Measurements from ENCODE around the gene BLVRA.
"Not testable (repeated sequence)": the region's sequence is repeated elsewhere in the genome, so short reads cannot be mapped to it uniquely, and the experiment has no call there.

BLVRA gene

GRCh38 chr7:43758029-43758821, at the start of gene BLVRA:
BLVRA (plus strand) TSS chr7:43758680; CDS start chr7:43771159, 12,479 bp downstream.
- DNase-seq (ENCODE audit: low spot score in 2 of 2) (peak; percentile 41 to 57), ATAC-seq (ENCODE audit: low read depth) (peak; percentile 80)
- Mint-ChIP-seq H3K27me3 (no peaks in the 10 kb centered on the region), H3K4me1 (peaks cover 12% of the 10 kb centered on the region), H3K4me3 (peak within 1 kb of the TSS; percentile 83), H3K27ac (peak within 1 kb of the TSS; percentile 69), H3K9me3 (no peaks in the 10 kb centered on the region), H3K36me3 (no peaks in the 10 kb centered on the region)

GRCh38 chr7:43711503-43711902, 47.0 kb upstream of the BLVRA start:
- DNase-seq (ENCODE audit: low spot score in 2 of 2) (no peak), ATAC-seq (ENCODE audit: low read depth) (no peak)
- Mint-ChIP-seq H3K27ac (no peak overlapping the region), H3K36me3 (peaks cover 19% of the 10 kb centered on the region), H3K27me3 (no peaks in the 10 kb centered on the region), H3K4me1 (peaks cover 20% of the 10 kb centered on the region), H3K4me3 (no peak overlapping the region), H3K9me3 (no peaks in the 10 kb centered on the region)

- peaks cover 23% of the 10 kb centered on the region for H3K4me1 Mint-ChIP-seq
- not testable (repeated sequence) for H3K27me3 Mint-ChIP-seq; H3K9me3 Mint-ChIP-seq; H3K27ac Mint-ChIP-seq; DNase-seq (ENCODE audit: low spot score in 2 of 2); ATAC-seq (ENCODE audit: low read depth); H3K4me3 Mint-ChIP-seq
- H3K36me3 Mint-ChIP-seq, result peaks cover 19% of the 10 kb centered on the region
Observed at GRCh38 chr7:43715966-43716365, 42.5 kb upstream of the BLVRA start.

GRCh38 chr7:43716598-43716997, 41.9 kb upstream of the BLVRA start:
- Mint-ChIP-seq H3K27me3 (no peaks in the 10 kb centered on the region), H3K36me3 (peaks cover 17% of the 10 kb centered on the region), H3K9me3 (no peaks in the 10 kb centered on the region), H3K27ac (peak overlapping the region; percentile 45), H3K4me1 (peaks cover 22% of the 10 kb centered on the region), H3K4me3 (no peak overlapping the region)
- ATAC-seq (ENCODE audit: low read depth), result no peak
- DNase-seq (ENCODE audit: low spot score in 2 of 2), result no peak

GRCh38 chr7:43721193-43721806, 37.2 kb upstream of the BLVRA start:
- Mint-ChIP-seq H3K27ac (no peak overlapping the region), H3K4me1 (peaks cover 18% of the 10 kb centered on the region)

GRCh38 chr7:43723007-43723341, 35.5 kb upstream of the BLVRA start:
- peaks cover 24% of the 10 kb centered on the region for H3K4me1 Mint-ChIP-seq
- H3K9me3 Mint-ChIP-seq, result no peaks in the 10 kb centered on the region
- peaks cover 5% of the 10 kb centered on the region for H3K36me3 Mint-ChIP-seq
- peak overlapping the region; percentile 8 for H3K27ac Mint-ChIP-seq
- ATAC-seq (ENCODE audit: low read depth), result no peak
- no peak for DNase-seq (ENCODE audit: low spot score in 2 of 2)
- no peaks in the 10 kb centered on the region for H3K27me3 Mint-ChIP-seq
- H3K4me3 Mint-ChIP-seq, result no peak overlapping the region

More at GRCh38 chr7:43721193-43721806, 37.2 kb upstream of the BLVRA start:
- Mint-ChIP-seq H3K36me3 (peaks cover 5% of the 10 kb centered on the region), H3K9me3 (no peaks in the 10 kb centered on the region), H3K27me3 (no peaks in the 10 kb centered on the region), H3K4me3 (no peak overlapping the region)
- ATAC-seq (ENCODE audit: low read depth) (peak; percentile 44), DNase-seq (ENCODE audit: low spot score in 2 of 2) (peak in 1 of 2 donors; percentile 60)

- Mint-ChIP-seq H3K27me3 (no peaks in the 10 kb centered on the region), H3K4me3 (no peak overlapping the region), H3K4me1 (peaks cover 24% of the 10 kb centered on the region), H3K9me3 (no peaks in the 10 kb centered on the region), H3K27ac (no peak overlapping the region), H3K36me3 (peaks cover 3% of the 10 kb centered on the region)
- ATAC-seq (ENCODE audit: low read depth) (no peak), DNase-seq (ENCODE audit: low spot score in 2 of 2) (no peak)
Observed at GRCh38 chr7:43725251-43725650, 33.2 kb upstream of the BLVRA start.

GRCh38 chr7:43726466-43726865, 32.0 kb upstream of the BLVRA start:
- Mint-ChIP-seq H3K27ac (no peak overlapping the region), H3K4me3 (no peak overlapping the region), H3K27me3 (no peaks in the 10 kb centered on the region), H3K36me3 (peaks cover 2% of the 10 kb centered on the region), H3K4me1 (peaks cover 22% of the 10 kb centered on the region), H3K9me3 (no peaks in the 10 kb centered on the region)
- ATAC-seq (ENCODE audit: low read depth), result no peak
- no peak for DNase-seq (ENCODE audit: low spot score in 2 of 2)

GRCh38 chr7:43727003-43727402, 31.5 kb upstream of the BLVRA start:
- peak overlapping the region; percentile 59 for H3K4me3 Mint-ChIP-seq
- ATAC-seq (ENCODE audit: low read depth) (no peak), DNase-seq (ENCODE audit: low spot score in 2 of 2) (no peak)
- no peak overlapping the region for H3K27ac Mint-ChIP-seq
- H3K9me3 Mint-ChIP-seq, result no peaks in the 10 kb centered on the region
- H3K36me3 Mint-ChIP-seq, result peaks cover 2% of the 10 kb centered on the region
- peaks cover 22% of the 10 kb centered on the region for H3K4me1 Mint-ChIP-seq
- no peaks in the 10 kb centered on the region for H3K27me3 Mint-ChIP-seq

- no peak for DNase-seq (ENCODE audit: low spot score in 2 of 2)
- Mint-ChIP-seq H3K36me3 (peaks cover 2% of the 10 kb centered on the region), H3K27ac (no peak overlapping the region), H3K9me3 (no peaks in the 10 kb centered on the region), H3K4me1 (peaks cover 22% of the 10 kb centered on the region), H3K4me3 (peak overlapping the region; percentile 59), H3K27me3 (no peaks in the 10 kb centered on the region)
- no peak for ATAC-seq (ENCODE audit: low read depth)
Observed at GRCh38 chr7:43727494-43727893, 31.0 kb upstream of the BLVRA start.

GRCh38 chr7:43729214-43729923, 29.1 kb upstream of the BLVRA start, which contains the start of gene COA1:
COA1 (minus strand) TSS chr7:43729523; CDS start chr7:43648614, 80,909 bp downstream.
- Mint-ChIP-seq H3K4me1 (peaks cover 18% of the 10 kb centered on the region), H3K9me3 (no peaks in the 10 kb centered on the region), H3K36me3 (peaks cover 2% of the 10 kb centered on the region), H3K27ac (peak within 1 kb of the TSS; percentile 86), H3K4me3 (peak within 1 kb of the TSS; percentile 95), H3K27me3 (no peaks in the 10 kb centered on the region)
- peak; percentile 73 to 77 for DNase-seq (ENCODE audit: low spot score in 2 of 2)
- peak; percentile 91 for ATAC-seq (ENCODE audit: low read depth)

GRCh38 chr7:43729924-43730248, 28.6 kb upstream of the BLVRA start:
- no peak for DNase-seq (ENCODE audit: low spot score in 2 of 2)
- Mint-ChIP-seq H3K36me3 (no peaks in the 10 kb centered on the region), H3K27me3 (no peaks in the 10 kb centered on the region), H3K27ac (peak overlapping the region; percentile 86), H3K9me3 (no peaks in the 10 kb centered on the region), H3K4me3 (peak overlapping the region; percentile 95), H3K4me1 (peaks cover 20% of the 10 kb centered on the region)
- peak; percentile 22 for ATAC-seq (ENCODE audit: low read depth)

GRCh38 chr7:43731494-43731893, 27.0 kb upstream of the BLVRA start:
- peaks cover 17% of the 10 kb centered on the region for H3K4me1 Mint-ChIP-seq
- ATAC-seq (ENCODE audit: low read depth); DNase-seq (ENCODE audit: low spot score in 2 of 2); H3K4me3 Mint-ChIP-seq; H3K9me3 Mint-ChIP-seq; H3K27ac Mint-ChIP-seq; H3K27me3 Mint-ChIP-seq; H3K36me3 Mint-ChIP-seq: not testable (repeated sequence)

All from memory B cell (primary cell).